Fibroblast of skin of right quadriceps (primary cell): ENCODE measurements around the gene ZC3H7A.
"Not testable (repeated sequence)": the region's sequence is repeated elsewhere in the genome, so short reads cannot be mapped to it uniquely, and the experiment has no call there.

Experiments used
- DNase-seq: peaks from one replicate; pipeline ENCODE4 v3.0.0-alpha.2; 2013

The ZC3H7A gene

DNA sequence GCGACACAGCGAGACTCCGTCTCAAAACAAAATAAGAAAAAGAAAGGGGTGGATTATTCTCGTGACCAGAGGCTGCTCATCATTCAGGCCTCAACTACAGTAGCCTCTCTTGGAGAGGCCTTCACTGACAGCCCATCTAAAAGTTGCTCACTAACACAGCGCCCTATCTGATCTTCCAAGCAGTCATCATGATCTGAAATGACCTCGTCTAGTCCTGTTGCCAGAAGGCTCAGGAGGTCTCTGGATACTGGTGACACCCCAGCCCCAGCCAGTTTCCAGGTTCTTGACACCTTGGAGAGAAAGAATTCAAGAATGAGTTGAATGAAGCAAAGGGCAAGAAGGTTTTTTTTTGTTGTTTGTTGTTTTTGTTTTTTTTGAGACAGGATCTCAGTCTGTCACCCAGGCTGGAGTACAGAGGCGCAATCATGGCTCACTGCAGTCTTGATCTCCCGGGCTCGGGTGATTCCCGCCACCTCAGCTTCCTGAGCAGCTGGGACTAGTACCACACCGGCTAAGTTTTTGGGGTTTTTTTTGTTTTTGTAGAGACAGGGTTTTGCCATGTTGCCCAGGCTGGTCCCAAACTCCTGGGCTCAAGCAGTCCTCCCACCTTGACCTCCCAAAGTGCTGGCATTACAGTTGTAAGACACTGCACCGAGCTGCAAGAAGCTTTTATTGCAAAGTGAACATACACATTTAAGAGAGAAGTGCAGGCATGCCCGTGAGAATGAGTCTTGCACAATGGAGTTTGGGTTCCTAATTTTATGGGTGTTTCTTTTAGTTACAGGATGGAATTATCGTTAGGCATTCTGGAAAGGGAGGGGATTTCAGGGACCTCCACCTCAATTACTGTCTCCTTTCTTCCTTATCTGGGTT is 2.7 kb upstream of the ZC3H7A start:
- DNase-seq = no peak

- DNase-seq = no peak
These were observed 1.9 kb upstream of the ZC3H7A start for GRCh38 chr16:11799017-11799381.

- DNase-seq = peak; percentile 6
These were observed 870 bp upstream of the ZC3H7A start for GRCh38 chr16:11797957-11798299.

GRCh38 chr16:11796227-11797165 is 562 bp downstream of the ZC3H7A start:
- DNase-seq = peak; percentile 19

- DNase-seq = no peak
These were observed 1.2 kb downstream of the ZC3H7A start for GRCh38 chr16:11795887-11796226.

DNA sequence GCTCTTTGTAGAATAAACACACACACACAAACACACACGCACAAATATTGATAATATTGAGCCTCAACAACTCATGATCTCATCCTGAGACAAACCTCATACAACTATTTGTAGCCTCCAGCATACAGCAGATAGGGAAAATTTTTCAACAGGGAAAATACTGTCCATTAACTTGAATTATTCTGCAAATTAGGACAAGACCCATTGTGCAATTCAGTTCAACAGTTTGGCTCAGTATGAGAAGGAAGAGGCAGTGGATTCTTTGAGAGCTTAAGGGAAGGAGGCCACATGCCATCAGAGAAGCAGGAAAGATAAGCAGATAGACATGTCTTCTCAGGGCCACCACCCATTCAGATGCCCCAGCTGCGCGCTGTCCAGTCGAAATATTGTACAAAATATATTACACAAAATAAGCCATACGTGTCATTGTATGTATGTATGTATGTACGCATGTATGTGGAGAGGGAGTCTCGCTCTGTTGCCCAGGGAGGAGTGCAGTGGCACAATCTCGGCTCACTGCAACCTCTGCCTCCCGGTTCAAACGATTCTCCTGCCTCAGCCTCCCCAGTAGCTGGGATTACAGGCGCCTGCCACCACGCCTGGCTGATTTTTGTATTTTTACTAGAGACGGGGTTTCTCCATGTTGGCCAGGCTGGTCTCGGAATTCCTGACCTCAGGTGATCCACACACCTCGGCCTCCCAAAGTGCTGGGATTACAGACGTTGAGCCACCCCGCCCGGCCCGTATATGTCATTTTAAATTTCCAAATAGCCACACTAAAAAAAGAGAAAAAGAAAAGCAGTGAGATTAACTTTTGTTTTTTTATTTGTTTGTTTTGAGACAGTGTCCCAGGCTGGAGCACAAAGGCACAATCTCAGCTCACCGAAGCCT is 1.8 kb downstream of the ZC3H7A start:
- DNase-seq = peak; percentile 24

- DNase-seq = no peak
These were observed 2.6 kb downstream of the ZC3H7A start for GRCh38 chr16:11794447-11794846.

DNA sequence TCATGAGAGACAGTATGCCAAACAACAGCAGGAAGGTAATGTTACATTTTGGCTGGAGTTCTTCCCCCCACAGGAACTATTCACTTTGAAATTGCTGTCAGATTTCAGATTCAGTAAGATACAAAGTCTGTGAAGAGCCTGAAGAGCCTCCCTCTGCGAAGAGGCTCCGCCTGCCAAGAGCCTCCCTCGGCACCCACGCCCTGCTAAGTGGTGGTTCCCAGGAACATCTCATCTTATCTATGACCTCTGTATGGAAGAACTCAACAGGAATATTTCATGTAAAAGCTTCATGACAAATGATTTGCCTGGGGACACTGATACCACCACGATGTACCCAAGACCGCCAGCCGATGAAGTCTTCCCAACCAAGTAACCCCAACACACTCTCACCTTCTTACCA is 3.2 kb downstream of the ZC3H7A start:
- DNase-seq = no peak

DNA sequence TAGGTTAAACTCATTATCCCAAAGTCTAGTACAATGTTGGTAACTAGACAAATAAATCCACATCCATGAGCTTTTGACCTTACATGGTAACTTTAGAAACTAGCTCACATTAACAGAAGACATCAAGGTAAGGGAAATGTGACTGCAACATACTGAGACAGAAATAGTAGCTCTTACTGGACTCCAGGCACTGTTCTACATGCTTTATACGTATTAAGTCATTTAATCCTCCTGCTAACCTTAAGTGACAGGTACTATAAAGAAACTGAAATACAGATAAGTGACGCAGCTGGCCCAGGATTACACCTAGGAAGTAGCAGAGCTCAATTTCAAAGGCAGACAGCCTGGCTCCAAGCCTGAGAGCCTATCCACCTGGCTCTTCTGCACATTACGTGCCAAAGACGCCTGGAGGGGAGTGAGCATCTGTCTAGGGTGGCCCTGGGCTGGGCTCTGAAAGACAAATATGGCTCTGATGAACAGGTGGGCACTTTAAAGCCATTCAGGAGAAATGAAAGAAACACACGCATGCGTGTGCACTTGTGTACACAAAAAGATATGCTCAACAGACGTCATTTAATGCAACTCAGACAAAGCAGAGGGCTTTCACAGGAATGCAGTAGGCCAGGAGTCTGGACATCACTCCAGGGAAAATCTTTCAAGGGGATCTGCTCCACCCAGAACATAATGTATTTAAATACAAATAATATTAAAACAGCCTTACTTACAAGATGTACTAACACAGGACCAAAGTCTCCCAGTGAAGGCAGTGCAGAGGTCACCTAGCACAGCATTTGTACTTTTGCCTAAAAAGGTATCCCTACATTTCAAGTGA is 4.4 kb downstream of the ZC3H7A start:
- DNase-seq = no peak

DNA sequence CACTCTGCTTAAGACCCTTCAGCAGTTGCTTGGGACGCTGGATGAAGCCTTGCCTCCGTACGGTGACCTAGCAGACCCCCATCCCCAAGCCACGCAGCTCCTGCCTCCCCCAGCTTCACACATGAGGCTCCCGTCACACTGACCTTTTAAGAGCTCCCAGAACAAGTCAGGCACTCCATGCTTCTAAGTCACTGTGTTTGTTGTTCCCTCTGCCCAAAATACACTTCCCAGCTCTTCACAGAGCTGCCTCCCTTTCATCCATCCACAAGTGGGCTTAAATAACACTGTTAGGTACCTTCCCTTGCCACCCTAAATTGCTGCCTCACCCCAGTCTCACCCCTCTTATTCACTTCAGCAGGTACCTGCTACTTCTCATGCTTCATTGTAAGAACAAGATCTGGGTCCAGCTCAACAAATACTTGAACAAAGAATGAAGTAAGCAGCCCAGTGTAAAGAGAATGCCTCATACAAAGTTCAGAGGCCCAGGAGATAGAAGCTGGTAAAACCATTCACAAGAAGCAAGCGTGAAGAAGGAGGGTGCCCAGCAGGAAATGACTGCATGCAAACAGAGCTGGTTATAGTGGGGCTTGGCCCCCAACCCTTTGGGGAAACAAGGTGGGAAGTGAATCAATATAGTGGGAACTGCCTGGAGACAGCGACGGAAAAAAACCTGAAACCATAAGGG is 5.8 kb downstream of the ZC3H7A start:
- no peak for DNase-seq

DNA sequence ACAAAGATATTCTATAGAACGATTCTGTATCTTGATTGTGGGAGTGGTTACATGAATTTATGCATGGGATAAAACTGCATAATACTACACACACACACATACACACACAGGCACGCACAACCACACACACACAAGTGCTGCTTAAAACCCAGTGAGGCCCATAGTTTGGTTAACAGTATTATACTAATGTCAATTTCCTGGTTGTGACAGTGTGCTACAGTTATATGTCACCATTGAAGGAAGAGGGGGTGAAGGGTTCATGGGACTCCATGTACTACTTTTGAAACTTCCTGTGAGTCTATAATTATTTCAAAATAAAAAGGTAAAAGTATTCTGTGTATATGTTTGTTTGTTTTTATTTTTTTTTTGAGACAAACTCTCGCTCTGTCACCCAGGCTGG is 8.1 kb downstream of the ZC3H7A start:
- DNase-seq = no peak

GRCh38 chr16:11784980-11785599 is 12.0 kb downstream of the ZC3H7A start:
- not testable (repeated sequence) for DNase-seq

DNA sequence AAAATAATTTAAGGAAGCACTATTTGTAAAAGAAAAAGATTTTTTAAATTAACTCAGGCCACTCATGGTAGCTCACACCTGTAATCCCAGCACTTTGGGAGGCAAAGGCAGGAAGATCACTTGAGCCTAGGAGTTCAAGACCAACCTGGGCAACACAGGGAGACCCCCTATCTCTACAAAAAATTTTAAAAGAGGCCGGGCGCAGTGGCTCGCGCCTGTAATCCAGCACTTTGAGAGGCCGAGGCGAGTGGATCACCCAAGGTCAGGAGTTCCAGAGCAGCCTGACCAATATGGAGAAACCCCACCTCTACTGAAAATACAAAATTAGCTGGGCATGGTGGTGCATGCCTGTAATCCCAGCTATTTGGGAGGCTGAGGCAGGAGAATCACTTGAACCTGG is 12.7 kb downstream of the ZC3H7A start:
- DNase-seq = not testable (repeated sequence)

- peak; percentile 27 for DNase-seq
These were observed 13.1 kb downstream of the ZC3H7A start for GRCh38 chr16:11784038-11784369.

DNA sequence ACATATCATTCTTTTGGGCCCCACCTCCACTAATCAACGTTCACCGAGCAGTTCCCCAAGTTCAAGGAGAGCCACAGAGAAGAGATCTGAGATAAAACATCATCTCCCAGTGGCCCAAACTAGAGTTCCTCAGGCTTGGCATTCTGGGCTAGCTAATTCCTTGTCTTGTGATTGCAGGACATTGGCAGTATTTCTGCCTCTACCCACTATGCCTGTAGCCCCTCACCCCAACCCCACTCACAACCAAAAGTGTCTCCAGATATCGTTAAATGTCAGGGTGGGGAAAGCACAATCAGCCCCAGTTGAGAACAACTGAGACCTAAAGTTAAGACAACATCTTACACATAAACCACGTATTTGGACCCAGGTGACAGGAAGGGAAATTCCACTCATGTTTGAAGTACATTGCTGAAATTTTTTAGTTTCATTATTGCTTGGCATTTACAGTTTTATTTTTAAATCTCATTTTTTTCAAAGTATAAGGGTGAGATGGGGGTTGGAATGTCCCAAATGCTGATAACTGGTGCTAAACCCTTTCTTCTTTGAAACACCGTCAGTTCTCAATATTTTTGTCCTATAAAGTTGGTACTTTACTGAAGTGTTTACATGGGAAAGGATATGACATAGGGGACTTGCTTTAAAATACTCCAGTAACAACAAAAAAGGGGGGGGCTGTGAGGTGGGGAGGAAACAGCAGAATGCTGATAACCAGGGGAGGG is 13.6 kb downstream of the ZC3H7A start:
- peak; percentile 56 for DNase-seq

- no peak for DNase-seq
These were observed 15.3 kb downstream of the ZC3H7A start for GRCh38 chr16:11781773-11782172.

DNA sequence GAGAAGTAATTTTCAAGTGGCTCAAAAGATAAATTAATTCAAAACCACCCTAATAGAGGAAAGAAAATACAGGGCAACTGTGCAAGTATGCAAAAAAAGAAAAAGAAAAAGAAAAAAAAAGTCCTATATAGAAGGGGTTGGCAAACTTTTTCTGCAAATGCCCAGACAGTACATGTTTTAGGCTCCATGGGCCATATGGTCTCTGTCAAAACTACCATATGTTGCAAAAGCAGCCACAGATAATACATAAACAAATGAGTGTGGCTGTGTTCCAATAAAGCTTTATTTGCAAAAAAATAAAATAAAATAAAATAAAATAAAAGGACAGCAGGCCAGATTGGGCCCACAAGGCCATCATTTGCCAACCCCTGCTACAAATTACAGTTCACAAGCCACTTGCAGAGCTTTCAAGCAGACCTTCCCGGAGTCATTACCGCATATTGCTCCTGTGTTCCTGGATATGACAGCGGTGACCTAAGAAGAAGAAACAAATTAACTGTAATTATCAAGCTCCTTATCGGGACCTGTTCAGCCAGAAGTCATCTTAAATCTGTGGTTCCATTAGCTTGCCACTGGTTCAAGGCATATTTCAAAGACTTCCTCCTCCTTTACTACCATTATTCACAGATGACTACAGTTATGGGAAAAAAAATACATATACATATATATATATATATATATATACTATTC is 15.9 kb downstream of the ZC3H7A start:
- DNase-seq = no peak

DNA sequence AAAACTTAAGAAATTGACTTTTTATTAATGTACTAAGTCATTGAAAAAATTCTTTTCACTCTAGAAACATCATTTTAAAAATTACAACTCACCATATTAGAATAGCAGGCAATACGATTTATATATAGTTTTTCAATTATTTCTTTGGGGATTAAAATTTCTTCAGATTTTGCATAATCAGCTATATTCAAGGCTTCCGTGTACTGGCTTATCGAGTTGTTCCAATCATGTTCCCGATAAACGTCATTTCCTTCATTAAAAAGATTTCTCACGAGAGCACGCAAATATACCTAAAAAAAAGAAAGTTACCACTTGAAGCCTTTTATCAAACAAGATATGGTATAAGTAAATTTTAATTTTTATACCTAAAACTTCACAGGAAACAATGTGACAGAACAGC is 18.0 kb downstream of the ZC3H7A start:
- DNase-seq = no peak

DNA sequence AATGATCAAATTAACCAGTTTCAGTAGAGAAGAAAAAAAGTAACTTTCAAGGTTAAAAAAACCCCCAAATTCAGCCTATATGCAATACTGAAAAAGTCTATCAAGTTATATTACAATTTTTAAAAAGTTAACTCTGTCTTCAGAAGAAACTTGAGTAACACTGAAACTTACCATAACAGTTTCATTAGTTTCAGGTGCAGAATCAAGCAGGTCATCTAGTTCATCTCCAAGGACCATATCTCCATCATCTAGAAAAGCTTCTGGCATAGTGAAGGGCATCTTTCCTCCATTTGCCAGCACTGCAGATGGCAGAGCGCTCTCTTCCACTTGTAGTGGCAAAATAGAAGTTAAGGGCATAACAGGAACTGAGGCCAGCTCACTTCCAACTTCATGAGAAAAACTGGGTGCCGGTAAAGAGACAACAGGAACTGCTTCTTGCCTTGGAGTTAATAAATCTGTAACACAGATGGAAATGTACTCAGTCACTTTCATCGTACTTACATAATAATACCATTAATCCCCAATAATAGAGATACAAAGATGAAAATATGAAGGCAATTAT is 22.9 kb downstream of the ZC3H7A start:
- DNase-seq = no peak

DNA sequence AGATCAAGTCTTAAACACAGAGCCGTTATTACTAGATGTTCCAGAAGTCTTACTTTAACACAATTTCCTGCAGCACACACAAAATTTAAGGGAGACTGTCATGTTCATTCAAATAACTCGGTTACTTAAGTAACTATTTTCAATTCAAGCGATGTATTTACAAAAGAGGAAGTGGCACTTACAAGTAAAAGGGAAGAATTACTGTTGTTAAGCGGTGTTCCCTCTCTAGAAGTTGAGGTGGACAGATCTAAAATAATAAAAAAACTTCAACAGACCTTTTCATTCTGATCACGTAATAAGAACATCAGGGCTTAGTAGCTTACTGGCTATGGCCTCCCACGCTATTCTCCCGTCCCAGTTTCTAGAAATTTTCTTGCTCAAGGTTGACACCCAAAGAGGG is 28.2 kb downstream of the ZC3H7A start:
- DNase-seq = no peak
